NOMO-1 treated with DMSO at 0.1 percent for 48 hours (cell line): ENCODE measurements around the gene GALNT16.

Experiments used
- DNase-seq: peaks from one replicate; lab custom pipeline; 2025; ENCODE audit not compliant: unreplicated experiment; lab: John Stamatoyannopoulos, UW

GALNT16 gene

DNA sequence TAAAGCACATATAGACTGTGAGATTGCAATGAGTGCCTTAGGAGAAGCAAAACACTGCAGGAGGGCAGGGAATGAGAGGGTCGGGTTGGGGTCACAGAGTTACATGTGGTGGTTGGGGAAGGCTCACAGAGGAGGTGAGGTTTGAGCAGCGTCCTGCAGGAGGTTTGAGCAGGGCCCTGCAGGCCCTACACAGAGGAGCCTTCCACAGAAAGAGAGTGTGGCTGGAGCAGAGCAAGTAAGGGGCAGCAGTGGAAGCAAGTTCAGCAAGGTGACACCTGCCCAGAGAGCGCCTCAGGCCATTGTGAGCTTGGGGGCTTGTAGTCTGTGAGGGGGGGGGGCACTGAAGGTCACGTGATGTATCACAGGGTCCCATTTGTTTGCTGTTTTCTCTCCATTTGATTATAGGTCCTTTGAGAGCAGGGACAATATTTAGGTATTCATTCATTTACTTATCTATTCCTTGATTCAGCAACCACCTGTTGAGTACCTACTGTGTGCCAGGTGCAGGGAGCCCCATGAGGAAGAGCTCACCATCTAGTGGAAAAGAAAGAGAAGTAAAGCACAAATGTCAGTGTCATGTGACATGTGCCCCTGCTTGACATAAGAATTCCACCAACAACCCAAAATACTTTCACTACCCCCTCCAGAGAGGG, 56.6 kb downstream of the GALNT16 start:
- DNase-seq = no peak

DNA sequence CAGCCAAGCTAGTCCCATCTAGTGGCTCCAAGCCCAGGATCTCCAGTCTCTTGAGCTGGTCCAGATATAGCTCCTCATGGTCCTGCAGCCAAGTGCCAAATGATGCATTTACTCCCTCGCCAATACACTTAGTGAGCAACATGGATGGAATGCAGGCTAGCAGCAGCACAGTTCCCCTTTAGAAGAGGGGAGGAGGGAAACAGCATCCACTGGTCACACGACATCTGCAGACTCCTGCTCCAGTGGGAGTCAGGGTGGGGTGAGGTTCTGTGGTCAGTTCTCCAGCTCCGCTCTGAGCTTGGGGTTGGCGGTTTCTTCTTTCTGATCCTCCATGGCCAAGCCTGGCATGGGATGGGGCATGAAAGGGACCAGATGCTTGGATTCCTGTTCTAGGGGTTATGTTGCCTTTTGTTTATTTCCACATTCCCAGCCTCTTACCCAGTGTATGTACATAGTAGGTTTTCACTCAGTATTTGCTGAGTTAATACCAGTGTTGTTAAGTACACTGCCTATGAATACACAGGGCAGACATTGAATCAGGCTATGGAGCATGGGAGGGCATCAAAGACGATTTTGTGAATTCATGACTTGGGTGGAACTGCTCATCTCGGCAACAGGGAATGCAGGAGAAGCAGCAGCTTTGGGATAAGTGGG, 57.3 kb downstream of the GALNT16 start:
- no peak for DNase-seq

DNA sequence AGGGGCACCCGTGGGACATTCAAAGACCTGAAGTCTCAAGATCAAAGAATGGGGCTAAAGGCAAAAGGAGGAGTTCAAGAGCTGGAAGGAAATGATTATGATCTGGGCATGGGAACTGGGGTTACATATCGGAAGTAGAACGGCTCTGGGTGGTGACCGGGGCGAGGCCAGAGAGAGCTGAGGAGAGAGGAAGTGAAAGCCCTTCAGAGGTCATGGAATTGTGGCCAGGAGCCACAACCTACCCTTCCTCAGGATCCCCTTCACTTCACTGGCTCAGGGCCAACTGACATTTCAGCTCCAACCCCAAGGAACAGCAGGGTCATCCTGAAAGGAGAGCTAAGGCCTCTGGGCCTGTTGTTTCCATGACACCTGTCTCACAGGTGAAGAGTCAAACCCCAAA, 57.8 kb downstream of the GALNT16 start:
- DNase-seq = peak; percentile 80

DNA sequence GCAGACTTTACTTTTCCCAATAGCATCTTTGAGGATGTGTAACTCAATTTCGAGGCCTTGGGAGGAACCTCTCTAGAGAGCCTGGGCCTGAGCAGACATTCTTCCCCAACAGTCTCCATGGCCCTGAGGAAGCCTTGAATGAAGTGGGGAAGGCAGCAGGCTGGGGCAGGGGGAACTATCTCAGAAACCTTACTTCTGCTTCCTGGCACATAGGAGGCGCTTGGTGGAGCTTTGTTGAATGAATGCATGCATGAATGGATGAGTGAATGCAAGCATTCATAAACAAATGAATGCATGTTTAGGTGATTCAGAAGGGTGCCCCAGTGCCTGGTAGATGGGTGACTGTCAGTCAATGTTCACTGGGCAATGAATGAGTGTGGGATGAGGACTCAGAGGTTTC, 58.3 kb downstream of the GALNT16 start:
- DNase-seq = peak; percentile 25

DNA sequence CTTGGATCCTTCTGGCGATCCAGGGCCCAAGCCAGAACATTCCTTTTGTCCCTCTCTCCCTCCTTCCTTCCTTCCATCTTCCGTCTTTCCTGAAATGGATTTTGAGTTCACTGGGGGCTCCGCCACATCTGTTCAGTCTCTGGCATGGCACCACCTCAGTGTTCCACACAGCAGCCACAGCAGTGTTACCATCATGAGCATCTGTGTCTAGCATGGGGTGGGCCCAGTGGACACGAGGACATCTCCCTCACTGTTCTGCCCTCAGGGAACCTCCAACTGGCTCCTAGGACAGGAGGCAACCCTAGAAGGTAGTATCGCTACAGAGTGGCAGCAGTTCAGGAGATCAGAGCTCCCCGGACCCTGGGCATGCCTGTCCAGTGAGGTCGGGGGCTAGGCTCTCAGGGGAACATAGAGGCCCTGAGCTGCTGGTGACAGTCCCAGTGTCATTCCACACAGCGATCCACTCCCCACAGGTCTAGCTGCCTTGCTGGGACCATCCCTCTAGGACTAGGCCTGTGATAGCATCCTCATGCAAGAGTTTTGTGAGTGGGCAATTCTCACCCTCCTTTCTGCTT, 59.0 kb downstream of the GALNT16 start:
- DNase-seq = no peak

DNA sequence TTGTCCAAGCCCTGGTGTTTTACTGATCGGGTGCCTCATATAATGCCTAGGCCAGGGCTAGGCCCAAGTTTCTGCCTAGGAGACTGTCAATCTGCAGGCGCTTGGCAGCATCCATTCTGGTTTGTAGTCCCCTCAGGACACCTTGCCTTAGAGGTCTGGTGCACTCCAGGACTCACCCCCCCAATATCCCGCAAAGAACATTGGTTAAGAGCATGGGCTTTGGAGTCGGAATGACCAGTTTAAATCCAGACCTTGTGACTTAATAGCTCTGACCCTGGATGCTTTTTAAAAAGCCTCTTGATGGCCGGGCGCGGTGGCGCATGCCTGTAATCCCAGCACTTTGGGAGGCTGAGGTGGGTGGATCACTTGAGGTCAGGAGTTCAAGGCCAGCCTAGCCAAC, 60.0 kb downstream of the GALNT16 start:
- no peak for DNase-seq

DNA sequence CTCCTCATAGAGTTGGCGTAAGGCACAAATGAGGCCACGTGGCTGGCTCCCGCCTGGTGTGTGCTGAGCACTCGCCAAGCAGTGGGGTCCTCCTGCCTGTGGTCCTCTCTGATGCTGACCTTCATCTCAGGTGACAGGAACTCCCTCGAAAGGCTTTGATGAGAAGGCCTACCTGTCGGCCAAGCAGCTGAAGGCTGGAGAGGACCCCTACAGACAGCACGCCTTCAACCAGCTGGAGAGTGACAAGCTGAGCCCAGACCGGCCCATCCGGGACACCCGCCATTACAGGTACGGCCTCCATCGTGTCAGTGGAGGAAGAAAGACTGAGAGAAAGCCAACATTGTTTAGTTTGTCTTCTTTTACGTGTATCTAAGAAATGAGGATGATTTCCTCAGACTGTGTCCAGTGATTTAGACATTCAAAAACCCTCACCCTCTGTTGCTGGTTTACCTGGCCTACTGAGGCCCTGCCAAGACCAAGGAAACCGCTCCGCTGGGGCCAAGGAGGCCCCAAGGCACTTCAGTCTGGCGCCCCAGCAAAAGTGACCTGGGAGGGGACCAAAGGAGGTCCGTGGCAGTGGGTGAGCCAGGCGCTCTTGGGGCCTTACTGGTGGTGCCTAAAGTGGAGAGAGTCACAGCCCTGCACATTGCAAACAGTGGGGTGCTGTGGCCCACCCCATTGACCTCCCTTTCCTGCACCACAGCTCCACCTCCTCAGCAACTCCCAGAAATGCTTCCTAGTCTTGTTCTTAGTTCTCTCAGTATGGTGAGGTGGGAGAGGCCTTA, 60.8 kb downstream of the GALNT16 start:
- DNase-seq = no peak

DNA sequence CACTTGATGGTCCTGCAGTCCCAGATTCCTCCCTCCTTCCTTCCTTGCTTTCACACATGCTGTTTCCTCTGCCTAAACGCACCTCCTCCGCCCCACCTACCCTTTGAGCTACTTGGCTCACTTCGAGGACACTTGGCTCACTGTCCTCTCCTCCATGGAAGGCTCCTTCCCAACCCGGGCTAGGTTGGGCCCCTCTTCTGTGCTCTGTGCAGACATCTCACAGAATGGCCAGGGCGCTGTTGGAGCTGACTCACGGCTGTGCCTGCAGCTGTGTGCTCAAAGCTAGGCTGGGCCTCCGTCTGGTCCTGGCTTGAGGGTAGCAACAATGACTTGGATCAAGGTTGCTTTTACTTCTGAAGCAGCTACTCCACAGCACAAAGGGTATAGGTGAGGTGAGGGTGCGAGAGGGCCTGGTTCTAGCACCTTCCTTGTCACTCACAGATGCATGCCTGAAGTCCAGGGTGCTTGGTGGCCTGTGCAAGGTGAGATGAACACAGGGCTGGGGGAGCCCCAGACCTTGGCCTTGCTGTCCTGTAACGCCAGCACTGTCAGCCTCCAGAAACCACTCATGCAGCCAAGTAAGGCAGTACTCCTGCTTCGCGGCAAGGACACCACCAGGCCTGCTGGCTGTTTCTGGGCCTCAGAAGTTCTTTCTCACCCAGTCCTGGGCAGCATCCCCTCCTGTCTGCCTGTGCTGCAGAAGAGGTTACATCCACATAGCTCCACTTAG, 61.8 kb downstream of the GALNT16 start:
- no peak for DNase-seq

DNA sequence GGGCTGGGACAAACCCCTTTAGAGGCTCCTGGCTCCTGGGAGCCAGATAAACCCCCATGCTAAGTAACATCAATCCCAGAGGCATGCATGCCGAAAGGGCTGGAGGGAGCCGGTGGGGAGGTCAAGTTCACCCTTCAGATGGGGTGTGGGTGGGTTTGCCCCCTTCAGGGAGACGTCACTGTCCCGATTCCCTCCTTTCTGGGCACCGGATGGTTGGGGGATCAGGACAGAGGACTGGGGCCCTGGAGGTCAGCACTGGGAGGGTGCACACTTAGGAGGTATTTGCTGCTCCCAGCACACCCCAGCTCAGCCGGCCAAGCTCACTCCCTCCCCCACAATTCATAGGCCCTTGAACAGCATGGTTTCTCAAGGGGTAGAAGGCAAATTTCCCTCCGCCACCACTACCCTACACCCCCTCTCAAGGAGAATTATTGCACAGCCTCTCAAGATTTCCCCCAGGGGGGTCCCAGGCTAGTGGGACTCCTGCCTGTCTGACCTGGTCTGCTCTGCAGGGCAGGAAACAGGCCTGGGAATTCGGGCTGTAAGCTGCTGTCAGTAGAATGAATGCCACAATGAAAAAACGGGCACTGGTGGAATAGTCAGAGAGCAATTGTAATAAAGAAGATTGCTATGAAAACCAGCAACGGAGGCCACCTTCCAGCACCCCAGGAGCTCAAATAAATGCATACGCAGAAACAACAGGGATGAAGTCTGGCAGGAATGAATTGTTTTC, 63.5 kb downstream of the GALNT16 start:
- no peak for DNase-seq

DNA sequence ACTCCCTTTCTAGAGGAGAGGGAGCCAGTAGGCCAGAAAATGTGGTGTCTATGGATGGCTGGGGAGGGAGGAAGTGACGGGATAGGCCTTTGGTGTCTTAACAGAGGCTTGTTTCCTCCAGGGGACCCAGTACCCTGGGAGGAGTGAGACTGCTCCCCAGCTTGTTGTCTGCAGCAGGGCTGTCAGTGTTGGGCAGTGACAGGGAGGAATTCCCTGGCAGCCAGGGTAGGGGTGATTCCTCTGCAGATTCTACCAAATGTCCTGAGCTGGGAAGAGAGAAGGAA, 64.0 kb downstream of the GALNT16 start:
- no peak for DNase-seq

DNA sequence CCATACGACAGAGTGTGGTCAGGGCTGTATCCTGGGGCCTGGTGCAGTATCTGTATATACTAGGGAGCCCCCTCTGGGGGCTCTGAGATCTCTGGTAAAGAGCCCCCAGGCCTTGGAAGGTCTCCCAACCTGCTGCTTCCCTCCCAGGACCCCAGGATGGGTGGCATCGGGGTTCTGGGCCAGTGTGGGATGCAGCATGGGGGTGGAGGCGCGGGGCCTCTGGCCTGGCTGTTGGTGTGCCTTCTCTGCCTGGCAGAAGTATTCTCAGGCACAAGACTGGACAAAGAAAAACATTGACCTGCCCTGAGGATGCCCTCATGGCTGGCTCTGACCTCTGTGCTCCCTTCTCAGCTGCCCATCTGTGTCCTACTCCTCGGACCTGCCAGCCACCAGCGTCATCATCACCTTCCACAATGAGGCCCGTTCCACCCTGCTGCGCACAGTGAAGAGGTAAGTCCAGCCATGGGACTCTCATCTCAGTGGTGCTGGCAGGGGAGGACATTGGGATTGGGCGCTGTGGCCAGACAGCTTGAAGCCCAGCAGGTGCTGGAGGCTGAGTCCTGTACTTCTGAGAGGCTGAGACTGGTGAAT, 64.5 kb downstream of the GALNT16 start:
- DNase-seq = no peak

DNA sequence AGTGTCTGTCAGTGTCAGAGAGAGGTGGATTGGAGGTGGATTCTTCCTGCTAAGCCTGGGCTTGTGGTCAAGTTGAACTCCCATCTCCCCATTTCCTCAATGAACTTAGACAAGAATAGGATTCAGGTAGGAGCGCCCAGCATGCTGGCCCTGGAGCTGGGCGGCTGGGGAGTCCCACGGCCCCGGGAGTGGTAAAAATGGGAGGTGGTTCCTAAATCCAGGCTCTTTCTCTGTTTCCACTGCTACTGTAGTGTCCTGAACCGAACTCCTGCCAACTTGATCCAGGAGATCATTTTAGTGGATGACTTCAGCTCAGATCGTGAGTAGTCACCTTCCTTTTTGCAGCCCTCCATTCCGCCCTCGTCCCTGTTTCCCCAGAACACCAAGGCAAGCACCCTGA, 65.1 kb downstream of the GALNT16 start:
- no peak for DNase-seq

DNA sequence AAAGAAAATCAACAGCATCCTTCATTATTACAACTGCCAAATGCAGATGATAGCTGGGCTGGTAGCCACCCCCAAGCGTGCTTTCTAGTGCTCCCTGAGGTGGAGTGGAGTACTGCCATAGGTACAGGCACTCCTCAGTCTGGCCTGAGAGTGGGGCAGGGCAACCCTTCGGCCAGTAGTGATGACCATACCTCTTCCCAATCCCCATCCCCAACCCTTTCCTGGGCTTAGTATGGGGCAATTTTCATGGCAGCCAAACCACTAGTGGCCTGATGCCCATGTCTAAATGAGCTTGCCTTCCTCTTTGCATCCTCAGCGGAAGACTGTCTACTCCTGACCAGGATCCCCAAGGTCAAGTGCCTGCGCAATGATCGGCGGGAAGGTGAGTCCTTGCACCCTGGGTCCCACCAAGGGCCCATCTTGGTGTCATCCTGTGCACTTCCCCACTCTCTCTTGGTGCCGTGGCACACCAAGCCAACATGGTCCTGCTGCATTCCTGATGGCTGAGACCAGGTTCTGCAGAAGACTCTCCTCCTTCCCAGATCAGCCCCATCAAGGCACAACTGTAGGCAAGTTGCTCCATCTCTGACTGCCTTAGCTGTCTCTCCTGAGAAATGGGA, 65.8 kb downstream of the GALNT16 start:
- no peak for DNase-seq

DNA sequence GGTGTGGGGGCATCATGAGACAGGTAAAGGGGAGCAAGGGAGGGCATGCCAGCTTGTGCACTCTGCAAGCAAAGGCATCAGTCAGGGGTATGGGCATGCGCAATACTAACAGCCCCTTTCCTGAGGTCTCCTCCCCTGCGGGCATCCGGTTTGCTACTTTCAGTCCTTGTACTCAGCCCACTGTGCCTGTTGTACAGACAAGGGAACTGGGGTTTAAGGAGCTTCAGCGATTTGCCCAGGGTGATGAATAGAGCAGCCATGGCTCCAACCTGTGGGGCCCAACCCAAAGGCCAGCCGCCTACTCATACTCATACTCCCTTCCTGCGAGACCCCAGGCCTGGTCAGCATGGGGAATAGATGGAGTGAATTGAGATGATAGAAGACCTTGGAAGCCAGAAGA, 66.7 kb downstream of the GALNT16 start:
- no peak for DNase-seq

DNA sequence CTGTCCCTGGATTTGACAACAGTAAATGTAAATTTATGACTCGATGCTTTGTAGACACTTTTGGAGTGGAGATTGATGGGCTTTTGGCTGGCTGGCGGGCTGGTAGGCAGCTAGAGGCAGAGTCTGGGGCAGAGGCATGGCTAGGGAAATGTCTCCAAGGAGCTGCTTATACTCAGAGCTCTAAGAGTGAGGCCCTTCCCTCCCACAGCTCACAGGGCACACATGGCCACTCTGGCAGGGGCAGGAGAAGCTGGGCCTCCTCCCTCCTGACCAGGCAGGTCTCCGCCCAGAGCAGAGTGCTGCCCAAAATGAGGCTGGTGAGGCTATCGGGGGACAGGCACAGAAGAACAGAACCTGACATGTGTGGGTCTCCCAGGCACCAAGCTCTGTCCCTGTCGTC, 67.5 kb downstream of the GALNT16 start:
- DNase-seq = no peak

DNA sequence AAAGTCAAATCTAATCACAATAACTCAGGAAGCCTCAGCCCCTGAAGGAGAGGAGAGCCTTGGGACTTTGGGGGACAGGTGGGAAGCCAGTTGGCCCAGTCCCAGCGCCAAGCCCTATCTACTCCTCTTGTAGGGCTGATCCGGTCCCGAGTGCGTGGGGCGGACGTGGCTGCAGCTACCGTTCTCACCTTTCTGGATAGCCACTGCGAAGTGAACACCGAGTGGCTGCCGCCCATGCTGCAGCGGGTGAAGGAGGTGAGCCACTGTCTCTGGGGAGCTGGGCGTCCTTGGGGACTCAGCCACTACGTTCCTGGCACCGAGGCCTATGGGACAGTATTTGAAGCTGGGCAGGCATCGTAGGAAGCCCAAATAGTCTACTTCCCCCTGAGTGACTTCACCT, 68.4 kb downstream of the GALNT16 start:
- no peak for DNase-seq

DNA sequence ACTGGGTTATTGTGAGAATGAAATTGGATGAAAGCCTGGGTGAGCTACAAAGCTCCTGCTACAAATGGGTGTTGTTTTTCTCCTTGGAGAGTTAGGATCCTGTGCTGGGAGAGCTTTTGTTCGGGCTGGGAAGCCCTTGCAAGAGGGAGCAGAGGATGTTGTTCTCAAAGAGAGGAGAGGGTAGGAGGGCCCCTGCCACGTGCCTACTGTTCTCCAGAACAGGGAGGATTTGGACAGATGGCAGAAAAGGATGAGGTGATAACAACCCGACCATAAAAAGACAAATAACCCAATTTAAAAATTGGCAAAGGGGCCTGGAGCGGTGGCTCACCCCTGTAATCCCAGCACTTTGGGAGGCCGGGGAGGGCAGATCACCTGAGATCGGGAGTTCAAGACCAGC, 68.8 kb downstream of the GALNT16 start:
- no peak for DNase-seq

DNA sequence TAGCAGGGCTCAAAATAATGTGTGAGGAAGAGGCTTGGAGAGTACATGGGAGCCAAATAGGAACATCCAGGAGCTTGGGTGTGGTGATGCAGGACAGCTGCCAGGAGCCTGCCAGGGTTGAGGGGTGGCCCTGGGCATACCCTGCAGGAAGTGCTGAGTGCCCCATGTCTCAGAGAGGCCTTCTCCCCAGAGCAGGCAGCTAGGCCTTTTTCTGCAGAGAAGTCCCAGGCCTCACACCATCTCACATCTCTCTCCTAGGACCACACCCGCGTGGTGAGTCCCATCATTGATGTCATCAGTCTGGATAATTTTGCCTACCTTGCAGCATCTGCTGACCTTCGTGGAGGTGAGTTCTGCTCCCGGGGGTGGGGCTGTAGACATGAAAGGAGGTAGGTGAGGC, 71.2 kb downstream of the GALNT16 start:
- no peak for DNase-seq

DNA sequence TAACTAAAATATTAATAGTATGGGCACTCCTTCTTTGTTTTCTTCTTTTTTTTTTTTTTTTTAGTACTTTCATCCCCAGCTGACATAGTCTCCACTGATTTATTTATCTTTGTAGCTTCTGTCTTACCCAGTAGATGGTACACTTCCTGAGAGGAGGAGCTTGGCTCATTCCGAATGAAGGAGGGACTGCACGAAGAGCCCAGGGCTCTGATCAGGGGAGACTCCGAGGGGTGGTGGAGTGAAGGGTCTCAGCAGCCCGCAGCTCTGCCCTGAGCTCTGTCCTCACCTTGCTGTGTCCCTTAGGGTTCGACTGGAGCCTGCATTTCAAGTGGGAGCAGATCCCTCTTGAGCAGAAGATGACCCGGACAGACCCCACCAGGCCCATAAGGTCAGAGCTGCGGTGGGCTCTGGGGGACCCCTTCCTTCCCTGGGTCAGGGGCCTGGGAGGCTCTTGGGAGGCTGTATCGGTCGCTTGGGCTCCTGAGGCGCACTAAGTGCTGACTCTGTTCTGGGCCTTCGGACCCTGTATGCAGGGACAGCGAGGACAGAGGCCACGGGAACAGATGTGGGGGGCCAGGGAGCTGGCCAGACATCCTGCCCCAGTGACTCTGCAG, 72.9 kb downstream of the GALNT16 start:
- no peak for DNase-seq
